NCI-H1048 (cell line): Measurements from ENCODE around the gene CCDC80.
"Not testable (repeated sequence)": the region's sequence is repeated elsewhere in the genome, so short reads cannot be mapped to it uniquely, and the experiment has no call there.

ENCODE experiments used
- DNase-seq: peaks from one replicate; lab custom pipeline; 2025; lab: John Stamatoyannopoulos, UW

CCDC80 gene

GRCh38 chr3:112665009-112665408, 24.1 kb upstream of the CCDC80 start:
- DNase-seq: not testable (repeated sequence)

DNA sequence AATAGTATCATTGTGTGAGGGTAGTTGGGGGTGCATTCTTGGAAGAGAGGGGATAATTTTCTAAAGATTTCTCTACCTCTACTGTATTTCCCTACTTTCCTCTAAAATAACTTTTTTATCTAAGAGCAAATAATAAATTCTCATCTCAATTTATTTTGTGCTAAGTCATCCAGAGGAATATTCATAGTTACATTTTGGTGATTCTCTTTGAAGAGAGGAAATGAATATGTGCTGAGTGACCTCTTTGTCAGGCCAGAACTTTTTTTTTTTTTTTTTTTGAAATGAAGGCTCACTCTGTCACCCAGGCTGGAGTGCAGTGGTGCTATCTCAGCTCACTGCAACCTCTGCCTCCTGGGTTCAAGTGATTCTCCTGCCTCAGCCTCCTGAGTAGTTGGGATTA, 15.1 kb upstream of the CCDC80 start:
- no peak for DNase-seq

DNA sequence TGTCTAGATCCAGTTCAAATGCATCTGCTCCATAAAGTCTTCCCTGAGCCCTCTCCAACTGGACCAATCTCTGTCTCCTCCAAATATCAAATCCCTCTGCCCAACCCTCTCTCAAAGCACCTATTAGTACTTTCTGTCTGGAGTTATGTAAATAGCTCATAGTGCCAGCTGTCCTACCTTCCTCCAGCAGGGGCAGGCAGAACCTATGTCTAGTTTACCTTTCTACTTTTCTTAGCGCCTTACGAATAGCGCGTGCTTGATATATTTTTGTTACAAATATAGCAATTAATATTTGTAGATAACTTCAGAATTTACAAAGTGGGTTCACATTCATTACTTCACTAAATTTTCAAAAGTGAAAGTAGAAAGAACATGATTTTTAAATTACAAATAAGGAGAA, 14.0 kb upstream of the CCDC80 start:
- DNase-seq: no peak

- no peak for DNase-seq
Observed at GRCh38 chr3:112654492-112654891, 13.5 kb upstream of the CCDC80 start.

DNA sequence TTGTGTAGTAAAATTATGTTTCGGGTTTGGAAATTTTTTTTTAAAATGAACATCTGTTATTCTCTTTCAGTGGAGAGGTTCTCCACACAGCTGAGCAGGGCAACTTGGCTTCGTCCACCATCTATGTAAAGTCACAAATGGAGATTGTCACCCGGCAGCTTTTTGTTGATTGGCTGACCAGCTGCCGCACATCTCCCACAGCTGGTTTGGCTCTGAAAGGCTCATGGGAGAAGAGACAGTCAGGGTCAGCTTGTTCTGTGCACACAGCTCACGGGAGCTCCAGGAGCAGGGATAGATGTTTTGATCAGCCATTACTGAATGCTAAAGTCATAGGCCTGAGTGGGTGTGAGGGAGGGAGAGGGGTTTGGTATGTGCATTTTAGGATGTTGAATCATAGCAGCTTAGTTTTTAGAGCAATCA, 12.9 kb upstream of the CCDC80 start:
- no peak for DNase-seq

GRCh38 chr3:112653209-112653871, 12.4 kb upstream of the CCDC80 start:
- DNase-seq: no peak

- no peak for DNase-seq
Observed at GRCh38 chr3:112651516-112651915, 10.6 kb upstream of the CCDC80 start.

DNA sequence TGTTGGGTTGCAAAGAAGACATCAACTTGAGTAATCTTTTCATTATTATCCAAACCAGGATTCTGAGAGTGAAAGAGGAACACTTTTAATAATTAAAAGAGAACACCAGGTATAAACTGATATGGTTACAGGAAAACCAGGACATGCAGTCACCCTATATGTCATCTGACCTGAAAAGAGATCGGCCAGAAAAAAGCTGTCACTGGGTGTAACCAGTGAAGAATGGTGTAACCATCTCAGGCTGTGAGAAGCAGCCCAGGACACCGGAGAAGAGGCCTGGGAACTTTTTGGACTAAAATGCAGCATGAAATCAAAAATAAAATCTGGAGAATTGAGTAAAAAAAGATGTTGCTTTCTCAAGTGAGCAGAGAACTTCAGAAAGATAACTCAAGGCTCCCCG, 10.1 kb upstream of the CCDC80 start:
- DNase-seq: no peak

DNA sequence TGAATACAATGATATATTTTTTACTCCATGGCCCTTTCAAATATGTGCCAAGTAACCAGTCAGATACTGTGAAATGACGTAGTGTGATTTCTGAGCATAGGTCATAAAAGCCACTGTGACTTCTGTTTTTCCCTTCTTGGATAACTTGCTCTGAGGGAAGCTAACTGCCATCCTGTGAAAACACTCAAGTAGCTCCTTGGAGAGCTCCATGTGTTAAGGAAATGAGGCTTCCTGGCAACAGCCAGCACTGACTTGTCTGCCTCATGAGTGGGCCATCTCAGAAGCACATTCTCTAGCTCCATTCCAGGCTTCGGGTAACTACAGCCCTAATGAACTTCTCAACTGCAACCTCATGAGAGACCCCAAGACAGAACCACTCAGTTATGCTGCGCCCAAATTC, 9.5 kb upstream of the CCDC80 start:
- DNase-seq: no peak

DNA sequence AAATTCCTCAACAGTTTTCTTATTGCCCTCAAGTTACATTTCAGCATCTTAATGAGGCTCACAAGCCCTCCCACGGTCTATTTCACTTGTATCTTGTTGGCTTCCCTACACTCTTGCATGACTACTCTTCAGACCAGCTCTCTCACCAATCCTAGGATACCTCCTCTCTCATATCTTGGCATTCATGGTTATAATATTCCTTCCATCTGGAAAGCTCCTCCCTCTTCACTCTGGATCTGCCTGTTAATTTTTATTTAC, 8.5 kb upstream of the CCDC80 start:
- no peak for DNase-seq

- DNase-seq: no peak
Observed at GRCh38 chr3:112647122-112647521, 6.2 kb upstream of the CCDC80 start.

GRCh38 chr3:112646623-112647022, 5.7 kb upstream of the CCDC80 start:
- no peak for DNase-seq

GRCh38 chr3:112644453-112644852, 3.5 kb upstream of the CCDC80 start:
- DNase-seq: no peak

DNA sequence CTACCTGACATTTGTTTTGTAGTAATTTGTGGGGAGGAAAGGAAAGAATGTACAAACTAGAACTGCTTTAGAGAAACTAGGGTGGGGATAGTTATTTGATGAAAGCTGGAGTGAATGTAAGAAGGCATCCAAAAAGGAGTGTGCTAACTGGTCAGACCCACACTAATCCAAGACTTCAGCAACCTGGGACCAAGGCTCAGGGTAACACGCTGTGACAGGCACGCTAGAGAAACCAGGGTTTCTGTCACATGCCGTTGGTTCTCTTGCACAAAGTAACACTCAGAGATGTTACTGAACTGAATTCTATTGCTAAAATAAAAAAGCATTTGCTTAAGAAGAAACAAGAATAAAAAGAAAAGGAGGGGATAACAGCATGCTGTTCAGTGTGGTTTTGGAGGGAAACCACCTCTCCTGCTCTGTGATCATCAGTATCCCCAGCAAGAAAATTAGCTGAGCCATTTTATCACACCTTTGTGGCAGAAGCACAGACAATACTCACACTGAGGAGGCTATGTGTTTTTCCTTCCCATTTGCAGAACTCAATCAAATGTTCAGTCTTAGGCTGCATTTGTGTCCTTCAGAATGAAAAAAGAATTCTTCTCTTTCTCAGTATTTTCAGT, 2.8 kb upstream of the CCDC80 start:
- DNase-seq: no peak

DNA sequence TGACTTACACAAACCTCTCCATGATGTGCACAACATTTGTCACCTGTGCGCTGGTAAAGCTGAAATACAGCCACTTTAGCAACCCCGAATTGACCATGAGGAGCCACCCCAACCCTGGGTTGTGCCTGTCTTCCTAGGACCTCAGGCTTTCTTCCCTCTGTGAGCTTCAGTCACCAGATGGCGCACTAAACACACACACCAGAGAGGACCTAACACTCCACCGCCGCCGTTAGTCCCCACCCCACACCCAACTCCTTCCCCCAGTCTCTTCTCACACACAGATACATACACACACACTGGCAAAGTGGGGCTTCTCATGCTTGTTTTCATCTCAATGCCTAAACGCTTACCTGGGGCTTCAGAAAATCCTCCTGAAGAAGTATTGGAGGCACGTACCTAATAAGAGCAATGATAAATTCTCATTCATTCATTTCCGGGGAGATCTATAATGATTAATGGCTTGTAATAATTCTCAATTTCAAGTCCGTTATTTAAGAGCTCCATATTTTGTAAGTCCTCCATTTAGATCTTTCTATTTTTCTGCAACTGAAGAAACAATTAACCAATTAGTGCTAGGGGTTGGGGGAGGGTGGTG, 2.1 kb upstream of the CCDC80 start:
- peak; percentile 64 for DNase-seq

DNA sequence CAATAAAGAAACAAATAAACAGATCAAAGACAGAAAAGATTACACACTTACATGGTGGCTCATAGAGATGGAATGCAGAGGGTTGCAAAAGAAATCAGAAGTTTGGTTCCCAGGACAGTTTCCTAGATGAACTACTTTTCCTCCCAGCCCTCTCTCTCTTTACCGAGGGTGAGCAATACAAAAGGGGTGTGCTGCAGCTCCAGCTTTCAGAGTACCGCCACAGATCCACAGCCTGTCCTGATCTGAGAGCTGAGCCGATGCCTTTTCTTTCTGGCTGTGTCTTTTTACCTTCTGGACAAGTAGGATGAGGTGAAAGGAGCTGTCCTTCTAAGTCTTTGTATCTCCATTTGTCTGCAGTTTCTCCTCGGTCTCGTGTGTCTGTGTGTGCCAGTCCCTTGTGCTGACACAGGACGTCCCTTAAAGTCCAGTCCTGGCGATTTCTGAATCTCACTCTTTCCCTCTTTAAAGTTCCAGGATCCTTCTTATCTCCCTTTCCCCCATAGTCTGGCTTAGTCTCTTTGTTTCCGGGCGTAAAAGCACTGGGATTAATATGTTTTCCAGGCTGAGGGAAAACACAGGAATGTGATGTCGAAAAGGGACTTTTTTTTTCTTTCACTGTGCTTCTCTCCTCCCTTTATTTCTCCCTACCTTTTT, 540 bp downstream of the CCDC80 start:
- no peak for DNase-seq

- DNase-seq: no peak
Observed at GRCh38 chr3:112639455-112640225, 1.3 kb downstream of the CCDC80 start.

DNA sequence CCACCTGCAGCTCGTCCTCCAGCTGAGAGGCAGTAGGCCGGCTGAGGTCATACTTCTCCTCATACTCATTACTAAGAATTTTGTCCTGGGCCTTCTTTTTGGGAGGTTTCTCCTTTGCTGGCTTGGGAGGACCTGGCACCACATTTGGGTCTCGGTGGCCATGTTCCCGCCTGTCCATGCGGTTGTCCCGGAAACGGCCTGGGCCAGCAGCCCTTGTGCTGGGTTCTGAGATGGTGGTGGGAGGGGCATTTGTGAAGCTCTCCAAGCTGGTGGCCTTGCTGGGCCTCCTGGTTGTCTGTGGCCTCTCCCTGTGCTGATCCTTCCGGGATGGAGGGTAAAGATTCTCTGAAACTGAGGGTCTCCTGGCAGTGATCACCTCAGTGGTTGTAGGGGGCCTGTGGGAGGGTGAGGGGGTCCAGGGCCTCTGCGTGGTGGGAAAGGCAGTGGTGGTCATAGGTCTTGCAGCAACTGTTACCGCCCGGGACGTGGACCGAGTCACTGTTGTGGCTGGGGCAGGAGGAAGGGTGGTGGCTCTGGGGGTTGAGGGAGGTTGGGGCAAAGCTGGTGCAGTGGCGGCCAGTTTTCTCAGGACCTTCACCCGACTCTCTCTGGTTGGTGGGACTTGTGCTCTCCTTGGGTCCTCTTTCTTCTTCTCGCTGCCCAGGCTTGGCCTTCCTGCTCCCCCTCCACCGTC, 2.5 kb downstream of the CCDC80 start:
- DNase-seq: no peak

DNA sequence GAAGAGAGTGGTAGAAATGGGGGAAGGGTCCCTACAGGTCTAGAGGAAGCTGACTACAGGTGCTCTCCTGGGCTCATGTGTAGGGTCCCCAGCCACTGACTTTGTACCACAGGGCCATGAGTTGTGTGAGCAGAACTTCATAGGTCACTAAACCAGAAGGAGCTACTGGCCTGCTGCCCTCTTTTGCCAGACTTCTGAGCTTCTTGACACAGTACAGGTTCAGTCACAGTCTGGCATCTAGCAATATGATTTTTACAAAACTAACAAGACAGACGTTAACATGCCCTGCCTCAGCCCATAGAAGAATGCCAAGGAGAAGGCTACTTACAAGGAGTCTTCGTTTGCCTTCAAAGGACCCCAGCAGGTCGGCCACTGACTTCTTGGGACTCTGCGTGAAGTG, 3.2 kb downstream of the CCDC80 start:
- no peak for DNase-seq

DNA sequence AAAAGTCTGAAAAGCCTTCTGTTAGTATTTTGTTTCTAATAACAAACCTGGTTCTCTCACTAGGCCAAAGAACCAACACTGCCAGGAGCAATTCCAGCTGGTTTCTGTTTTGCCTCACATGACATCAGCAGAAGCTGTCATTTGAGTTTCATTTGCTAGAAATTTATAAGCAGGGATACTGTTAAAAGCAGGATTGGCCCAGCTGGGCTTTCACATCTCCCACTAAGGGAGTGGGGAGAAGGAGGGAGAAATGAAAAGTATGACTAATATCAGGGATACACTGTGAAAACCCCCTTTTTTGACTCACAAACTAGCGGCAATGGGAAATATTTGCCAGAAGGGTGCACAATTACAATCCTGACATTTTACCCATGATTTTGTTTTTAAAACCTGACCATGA, 5.3 kb downstream of the CCDC80 start:
- no peak for DNase-seq

DNA sequence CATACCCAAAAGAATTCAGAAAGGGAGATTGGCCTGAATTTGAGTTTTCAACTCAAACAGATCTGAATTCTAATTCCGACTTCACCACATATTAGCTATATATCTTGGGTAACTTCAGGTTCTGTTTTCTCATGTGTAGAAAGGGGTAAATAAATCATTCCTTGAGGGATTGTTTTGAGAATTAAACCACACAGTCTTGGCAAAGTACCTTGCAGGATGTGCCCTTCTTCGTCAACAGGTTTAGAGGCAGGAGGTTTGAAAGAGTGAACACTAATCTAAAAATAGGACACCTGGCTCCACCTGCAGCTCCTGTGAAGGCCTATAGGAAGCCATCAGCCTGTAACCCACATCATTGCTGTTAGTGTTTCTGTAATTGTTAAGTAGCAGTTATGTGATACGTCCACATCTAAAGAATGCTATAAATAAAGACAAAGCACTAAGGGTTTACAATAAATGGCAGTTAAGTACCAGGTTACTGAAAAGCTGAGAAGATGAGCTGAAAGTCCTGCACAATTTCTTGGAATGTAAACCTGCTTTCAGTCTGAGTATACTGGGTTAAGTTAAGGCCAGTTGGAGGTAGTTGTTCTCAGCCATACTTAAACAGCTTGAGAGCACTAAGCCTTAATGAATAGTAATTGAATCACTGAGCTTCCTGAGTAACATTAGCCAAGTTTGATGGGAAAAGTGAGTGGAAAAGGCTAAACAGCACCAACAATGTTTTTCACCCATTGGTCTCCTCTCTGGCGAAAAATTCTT, 6.0 kb downstream of the CCDC80 start:
- DNase-seq: no peak
